ENCODE data around the gene DHTKD1. TPM values are rescaled to one million over a fixed set of nuclear protein-coding genes. Genes with fewer than 3 reads are reported as not detected.

Gene DHTKD1
- total and polyA plus RNA-seq, 4 experiments from 2014 or later: 7.3 to 16.5 (median 12.3) TPM

Small RNA genes within 50 kb of the gene (microRNA-seq; reads per million reads assigned to microRNA genes)
- not detected for gene MIR548AK (ENCODE audit: borderline microRNAs expressed, borderline number of aligned reads, borderline replicate concordance)

Other genes starting within 250 kb of the DHTKD1 start
- gene PROSER2, start 245.6 kb upstream of the DHTKD1 start, total RNA-seq: 1 to 10 TPM in 1 of 2 experiments, under 1 TPM in 1; 0.47 to 1.3 TPM
- 1 to 10 TPM in 1 of 2 donors, under 1 TPM in 1; 0.18 to 1.1 TPM for gene PROSER2, start 245.6 kb upstream of the DHTKD1 start, polyA plus RNA-seq
- 10 to 100 TPM; 35.2 to 38.6 TPM for gene UPF2, start 26.1 kb upstream of the DHTKD1 start, total RNA-seq
- 10 to 100 TPM in 1 of 2 donors, 1 to 10 TPM in 1; 5.4 to 21.1 TPM for gene UPF2, start 26.1 kb upstream of the DHTKD1 start, polyA plus RNA-seq
- 10 to 100 TPM; 12.2 to 13.4 TPM for gene SEC61A2, start 60.7 kb downstream of the DHTKD1 start, total RNA-seq
- 1 to 10 TPM; 1.0 to 2.0 TPM for gene SEC61A2, start 60.7 kb downstream of the DHTKD1 start, polyA plus RNA-seq
- gene NUDT5, start 126.9 kb downstream of the DHTKD1 start, total RNA-seq: 10 to 100 TPM; 55.6 to 61.2 TPM
- 10 to 100 TPM; 55.6 to 69.4 TPM for gene NUDT5, start 126.9 kb downstream of the DHTKD1 start, polyA plus RNA-seq
- gene CDC123, start 127.2 kb downstream of the DHTKD1 start, total RNA-seq: 10 to 100 TPM; 40.7 to 41.8 TPM
- gene CDC123, start 127.2 kb downstream of the DHTKD1 start, polyA plus RNA-seq: 100 to 1,000 TPM; 101 to 124 TPM